H1 (cell line): ENCODE measurements around the gene MYO16. TPM values are rescaled to one million over a fixed set of nuclear protein-coding genes. Genes with fewer than 3 reads are reported as not detected.

Experiments
- ATF3 ChIP-seq: IDR thresholded peaks from 2 replicates; pipeline ENCODE4 v1.6.1; 2011; ENCODE audit warnings: low read depth, mild to moderate bottlenecking, low read length; ENCODE audit not compliant: insufficient read depth
- BACH1 ChIP-seq: IDR thresholded peaks from 2 replicates; pipeline ENCODE4 v1.6.1; 2012; ENCODE audit warnings: low read length, improper control_type of control experiment
- CREB1 ChIP-seq: IDR thresholded peaks from 2 replicates; pipeline ENCODE4 v1.6.1; 2012; ENCODE audit warnings: inconsistent platforms
- EP300 ChIP-seq, 2 experiments: IDR thresholded peaks; 1 replicate in 1 of 2; 2 replicates in 1 of 2; pipeline ENCODE4 v1.6.1; 2011 to 2012; ENCODE audit warnings: low read depth in 2 of 2, low read length in 2 of 2, mild to moderate bottlenecking in 2 of 2, borderline replicate concordance in 1 of 2, inconsistent platforms in 1 of 2, moderate library complexity in 1 of 2
- NRF1 ChIP-seq: IDR thresholded peaks from 2 replicates; pipeline ENCODE4 v1.6.1; 2011; ENCODE audit warnings: mild to moderate bottlenecking, low read depth, low read length, improper control_type of control experiment
- RAD21 ChIP-seq, 2 experiments: IDR thresholded peaks in 1 of 2; conservative IDR thresholded peaks in 1 of 2; 2 replicates each; pipeline ENCODE4 v1.6.1; 2011; ENCODE audit warnings: low read depth in 2 of 2, low read length in 2 of 2, improper control_type of control experiment in 1 of 2, inconsistent platforms in 1 of 2, mild to moderate bottlenecking in 1 of 2, moderate library complexity in 1 of 2
- RXRA ChIP-seq: IDR thresholded peaks from 2 replicates; pipeline ENCODE4 v1.6.1; 2011; ENCODE audit warnings: low read depth, mild to moderate bottlenecking, low read length, moderate library complexity; ENCODE audit not compliant: insufficient read depth
- TAF7 ChIP-seq: optimal IDR thresholded peaks from 2 replicates; pipeline ENCODE3; 2011; ENCODE audit warnings: low read depth, mild to moderate bottlenecking, inconsistent platforms, low read length, moderate library complexity, borderline replicate concordance
- polyA plus RNA-seq, 7 experiments: library from polyadenylated mRNA; depleted of rRNA in 3 of 7; stranded (reverse) in 5 of 7; unstranded in 2 of 7; fragments of >200 nt in 5 of 7; fragments of 200-250 nt in 2 of 7; gene quantifications; 1 replicate in 5 of 7; 2 replicates in 1 of 7; 4 replicates in 1 of 7; pipeline versions ENCODE4 v1.2.1 to v1.2.3, GENCODE V29; 2011 to 2013; ENCODE audit warnings: missing spikeins in 2 of 7, mixed read lengths in 2 of 7
- total RNA-seq: library from RNA; stranded (reverse); fragmentation: NEBNext Ultra II Directional; extraction: Animal tissue kit (Norgen Biotek cat#: 25700); gene quantifications from 2 replicates; pipeline ENCODE4 v1.2.1, GENCODE V29; 2021
- TF ChIP-seq, protein P1 (sequence below): fragments of 300-600 bp; sonication (generic); IDR thresholded peaks from 2 replicates; pipeline ENCODE4 v1.7.1; 2012; ENCODE audit warnings: low read length, moderate library complexity, mild to moderate bottlenecking, inconsistent platforms; ENCODE audit not compliant: insufficient replicate concordance
- TF ChIP-seq, protein P2 (sequence below): IDR thresholded peaks from 2 replicates; pipeline ENCODE4 v1.6.1; 2012; ENCODE audit warnings: inconsistent platforms

MYO16 gene
- total and polyA plus RNA-seq, 2 of the 8 experiments (the other 6 are each of a cell fraction or from before 2014, with no cell fraction given) = 0.02 to 0.22 TPM

DNA sequence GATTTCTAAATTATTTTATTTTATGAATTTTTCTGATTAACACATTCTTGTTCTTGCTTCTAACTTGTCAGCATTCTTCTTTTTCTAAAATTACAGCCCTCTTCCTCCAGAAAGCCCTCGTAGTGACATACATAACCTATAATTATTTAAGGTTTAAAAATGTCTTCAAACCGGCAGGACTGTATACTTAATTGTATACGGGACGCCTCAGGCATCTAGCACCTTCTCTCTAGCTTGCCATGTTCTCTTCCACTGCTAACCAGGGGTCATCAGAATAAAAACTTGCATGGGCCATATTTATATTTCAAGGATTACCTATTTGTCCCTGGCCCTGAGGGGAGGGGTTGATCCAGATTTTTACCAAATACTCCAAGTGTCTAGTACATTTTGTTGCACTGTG, 380.3 kb downstream of the MYO16 start (continued):
- TF ChIP-seq, protein P1, sequence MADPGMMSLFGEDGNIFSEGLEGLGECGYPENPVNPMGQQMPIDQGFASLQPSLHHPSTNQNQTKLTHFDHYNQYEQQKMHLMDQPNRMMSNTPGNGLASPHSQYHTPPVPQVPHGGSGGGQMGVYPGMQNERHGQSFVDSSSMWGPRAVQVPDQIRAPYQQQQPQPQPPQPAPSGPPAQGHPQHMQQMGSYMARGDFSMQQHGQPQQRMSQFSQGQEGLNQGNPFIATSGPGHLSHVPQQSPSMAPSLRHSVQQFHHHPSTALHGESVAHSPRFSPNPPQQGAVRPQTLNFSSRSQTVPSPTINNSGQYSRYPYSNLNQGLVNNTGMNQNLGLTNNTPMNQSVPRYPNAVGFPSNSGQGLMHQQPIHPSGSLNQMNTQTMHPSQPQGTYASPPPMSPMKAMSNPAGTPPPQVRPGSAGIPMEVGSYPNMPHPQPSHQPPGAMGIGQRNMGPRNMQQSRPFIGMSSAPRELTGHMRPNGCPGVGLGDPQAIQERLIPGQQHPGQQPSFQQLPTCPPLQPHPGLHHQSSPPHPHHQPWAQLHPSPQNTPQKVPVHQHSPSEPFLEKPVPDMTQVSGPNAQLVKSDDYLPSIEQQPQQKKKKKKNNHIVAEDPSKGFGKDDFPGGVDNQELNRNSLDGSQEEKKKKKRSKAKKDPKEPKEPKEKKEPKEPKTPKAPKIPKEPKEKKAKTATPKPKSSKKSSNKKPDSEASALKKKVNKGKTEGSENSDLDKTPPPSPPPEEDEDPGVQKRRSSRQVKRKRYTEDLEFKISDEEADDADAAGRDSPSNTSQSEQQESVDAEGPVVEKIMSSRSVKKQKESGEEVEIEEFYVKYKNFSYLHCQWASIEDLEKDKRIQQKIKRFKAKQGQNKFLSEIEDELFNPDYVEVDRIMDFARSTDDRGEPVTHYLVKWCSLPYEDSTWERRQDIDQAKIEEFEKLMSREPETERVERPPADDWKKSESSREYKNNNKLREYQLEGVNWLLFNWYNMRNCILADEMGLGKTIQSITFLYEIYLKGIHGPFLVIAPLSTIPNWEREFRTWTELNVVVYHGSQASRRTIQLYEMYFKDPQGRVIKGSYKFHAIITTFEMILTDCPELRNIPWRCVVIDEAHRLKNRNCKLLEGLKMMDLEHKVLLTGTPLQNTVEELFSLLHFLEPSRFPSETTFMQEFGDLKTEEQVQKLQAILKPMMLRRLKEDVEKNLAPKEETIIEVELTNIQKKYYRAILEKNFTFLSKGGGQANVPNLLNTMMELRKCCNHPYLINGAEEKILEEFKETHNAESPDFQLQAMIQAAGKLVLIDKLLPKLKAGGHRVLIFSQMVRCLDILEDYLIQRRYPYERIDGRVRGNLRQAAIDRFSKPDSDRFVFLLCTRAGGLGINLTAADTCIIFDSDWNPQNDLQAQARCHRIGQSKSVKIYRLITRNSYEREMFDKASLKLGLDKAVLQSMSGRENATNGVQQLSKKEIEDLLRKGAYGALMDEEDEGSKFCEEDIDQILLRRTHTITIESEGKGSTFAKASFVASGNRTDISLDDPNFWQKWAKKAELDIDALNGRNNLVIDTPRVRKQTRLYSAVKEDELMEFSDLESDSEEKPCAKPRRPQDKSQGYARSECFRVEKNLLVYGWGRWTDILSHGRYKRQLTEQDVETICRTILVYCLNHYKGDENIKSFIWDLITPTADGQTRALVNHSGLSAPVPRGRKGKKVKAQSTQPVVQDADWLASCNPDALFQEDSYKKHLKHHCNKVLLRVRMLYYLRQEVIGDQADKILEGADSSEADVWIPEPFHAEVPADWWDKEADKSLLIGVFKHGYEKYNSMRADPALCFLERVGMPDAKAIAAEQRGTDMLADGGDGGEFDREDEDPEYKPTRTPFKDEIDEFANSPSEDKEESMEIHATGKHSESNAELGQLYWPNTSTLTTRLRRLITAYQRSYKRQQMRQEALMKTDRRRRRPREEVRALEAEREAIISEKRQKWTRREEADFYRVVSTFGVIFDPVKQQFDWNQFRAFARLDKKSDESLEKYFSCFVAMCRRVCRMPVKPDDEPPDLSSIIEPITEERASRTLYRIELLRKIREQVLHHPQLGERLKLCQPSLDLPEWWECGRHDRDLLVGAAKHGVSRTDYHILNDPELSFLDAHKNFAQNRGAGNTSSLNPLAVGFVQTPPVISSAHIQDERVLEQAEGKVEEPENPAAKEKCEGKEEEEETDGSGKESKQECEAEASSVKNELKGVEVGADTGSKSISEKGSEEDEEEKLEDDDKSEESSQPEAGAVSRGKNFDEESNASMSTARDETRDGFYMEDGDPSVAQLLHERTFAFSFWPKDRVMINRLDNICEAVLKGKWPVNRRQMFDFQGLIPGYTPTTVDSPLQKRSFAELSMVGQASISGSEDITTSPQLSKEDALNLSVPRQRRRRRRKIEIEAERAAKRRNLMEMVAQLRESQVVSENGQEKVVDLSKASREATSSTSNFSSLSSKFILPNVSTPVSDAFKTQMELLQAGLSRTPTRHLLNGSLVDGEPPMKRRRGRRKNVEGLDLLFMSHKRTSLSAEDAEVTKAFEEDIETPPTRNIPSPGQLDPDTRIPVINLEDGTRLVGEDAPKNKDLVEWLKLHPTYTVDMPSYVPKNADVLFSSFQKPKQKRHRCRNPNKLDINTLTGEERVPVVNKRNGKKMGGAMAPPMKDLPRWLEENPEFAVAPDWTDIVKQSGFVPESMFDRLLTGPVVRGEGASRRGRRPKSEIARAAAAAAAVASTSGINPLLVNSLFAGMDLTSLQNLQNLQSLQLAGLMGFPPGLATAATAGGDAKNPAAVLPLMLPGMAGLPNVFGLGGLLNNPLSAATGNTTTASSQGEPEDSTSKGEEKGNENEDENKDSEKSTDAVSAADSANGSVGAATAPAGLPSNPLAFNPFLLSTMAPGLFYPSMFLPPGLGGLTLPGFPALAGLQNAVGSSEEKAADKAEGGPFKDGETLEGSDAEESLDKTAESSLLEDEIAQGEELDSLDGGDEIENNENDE = no peak
- TF ChIP-seq, protein P2, sequence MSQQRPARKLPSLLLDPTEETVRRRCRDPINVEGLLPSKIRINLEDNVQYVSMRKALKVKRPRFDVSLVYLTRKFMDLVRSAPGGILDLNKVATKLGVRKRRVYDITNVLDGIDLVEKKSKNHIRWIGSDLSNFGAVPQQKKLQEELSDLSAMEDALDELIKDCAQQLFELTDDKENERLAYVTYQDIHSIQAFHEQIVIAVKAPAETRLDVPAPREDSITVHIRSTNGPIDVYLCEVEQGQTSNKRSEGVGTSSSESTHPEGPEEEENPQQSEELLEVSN = no peak
- TF ChIP-seq BACH1 (no peak), RXRA (no peak), TAF7 (no peak), EP300 (IDR thresholded peaks at IDR 0.05; ENCODE audit: borderline replicate concordance in 1 of 2, low read depth in 2 of 2, low read length in 2 of 2) (no peak), ATF3 (no peak), RAD21 (IDR thresholded peaks at IDR 0.05 in 1 of 2, conservative IDR thresholded peaks at IDR 0.05 in 1 of 2; ENCODE audit: low read depth in 2 of 2, low read length in 2 of 2) (no peak), CREB1 (no peak), NRF1 (no peak)
